ENCODE results near the gene A4GALT. TPM values are rescaled to one million over a fixed set of nuclear protein-coding genes. Genes with fewer than 3 reads are reported as not detected.
"Not testable (repeated sequence)": the region's sequence is repeated elsewhere in the genome, so short reads cannot be mapped to it uniquely, and the experiment has no call there.

The A4GALT gene
- total RNA-seq, 2 donors from 2014 or later = 40.8 to 78.6 TPM

DNA sequence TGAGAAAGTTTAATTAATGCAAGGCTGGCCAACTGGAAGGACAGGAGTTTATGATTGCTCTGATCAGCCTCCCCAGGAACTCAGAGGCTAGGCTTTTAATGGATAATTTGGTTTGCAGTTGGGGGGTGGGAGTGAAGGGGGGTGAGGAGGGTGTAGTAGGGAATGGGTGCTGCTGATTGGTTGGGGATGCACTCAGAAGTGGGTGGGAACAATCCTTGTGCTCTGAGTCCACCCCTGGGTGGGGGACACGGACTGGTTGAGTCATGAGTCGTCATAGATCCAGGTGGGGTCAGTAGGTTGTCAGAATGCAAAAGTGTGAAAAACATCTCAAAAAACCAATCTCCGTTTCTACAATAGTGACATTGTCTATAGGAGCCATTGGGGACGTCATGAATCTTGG is 50.6 kb downstream of the A4GALT start:
- Histone ChIP-seq H3K27me3 (no peaks in the 10 kb centered on the region), H3K4me3 (no peak overlapping the region), H3K27ac (no peak overlapping the region), H3K4me1 (peaks cover 4 to 8% of the 10 kb centered on the region in 2 donors), H3K9me3 (no peaks in the 10 kb centered on the region), H3K36me3 (no peaks in the 10 kb centered on the region)
- DNase-seq (ENCODE audit: low spot score) = no peak
- TF ChIP-seq, protein P1, sequence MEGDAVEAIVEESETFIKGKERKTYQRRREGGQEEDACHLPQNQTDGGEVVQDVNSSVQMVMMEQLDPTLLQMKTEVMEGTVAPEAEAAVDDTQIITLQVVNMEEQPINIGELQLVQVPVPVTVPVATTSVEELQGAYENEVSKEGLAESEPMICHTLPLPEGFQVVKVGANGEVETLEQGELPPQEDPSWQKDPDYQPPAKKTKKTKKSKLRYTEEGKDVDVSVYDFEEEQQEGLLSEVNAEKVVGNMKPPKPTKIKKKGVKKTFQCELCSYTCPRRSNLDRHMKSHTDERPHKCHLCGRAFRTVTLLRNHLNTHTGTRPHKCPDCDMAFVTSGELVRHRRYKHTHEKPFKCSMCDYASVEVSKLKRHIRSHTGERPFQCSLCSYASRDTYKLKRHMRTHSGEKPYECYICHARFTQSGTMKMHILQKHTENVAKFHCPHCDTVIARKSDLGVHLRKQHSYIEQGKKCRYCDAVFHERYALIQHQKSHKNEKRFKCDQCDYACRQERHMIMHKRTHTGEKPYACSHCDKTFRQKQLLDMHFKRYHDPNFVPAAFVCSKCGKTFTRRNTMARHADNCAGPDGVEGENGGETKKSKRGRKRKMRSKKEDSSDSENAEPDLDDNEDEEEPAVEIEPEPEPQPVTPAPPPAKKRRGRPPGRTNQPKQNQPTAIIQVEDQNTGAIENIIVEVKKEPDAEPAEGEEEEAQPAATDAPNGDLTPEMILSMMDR (IDR thresholded peaks at IDR 0.05) = no peak

DNA sequence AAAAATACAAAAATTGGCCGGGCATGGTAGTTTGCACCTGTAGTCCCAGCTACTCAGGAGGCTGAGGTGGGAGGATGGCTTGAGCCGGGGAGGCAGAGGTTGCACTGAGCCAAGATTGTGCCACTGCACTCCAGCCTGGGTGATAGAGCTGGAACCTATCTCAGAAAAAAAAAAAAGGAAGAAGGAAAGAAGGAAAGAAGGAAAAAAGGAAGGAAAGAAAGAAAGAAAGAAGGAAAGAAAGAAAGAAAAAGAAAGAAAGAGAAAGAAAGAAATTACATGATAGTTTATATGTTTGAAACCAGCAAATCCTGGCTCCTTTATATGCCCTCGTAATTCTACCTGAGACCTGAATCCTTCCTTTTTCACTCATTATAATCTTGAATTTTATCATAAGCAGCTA is 54.3 kb downstream of the A4GALT start:
- DNase-seq (ENCODE audit: low spot score); H3K4me3 ChIP-seq; H3K4me1 ChIP-seq; H3K36me3 ChIP-seq; H3K9me3 ChIP-seq; H3K27me3 ChIP-seq; H3K27ac ChIP-seq: not testable (repeated sequence)

DNA sequence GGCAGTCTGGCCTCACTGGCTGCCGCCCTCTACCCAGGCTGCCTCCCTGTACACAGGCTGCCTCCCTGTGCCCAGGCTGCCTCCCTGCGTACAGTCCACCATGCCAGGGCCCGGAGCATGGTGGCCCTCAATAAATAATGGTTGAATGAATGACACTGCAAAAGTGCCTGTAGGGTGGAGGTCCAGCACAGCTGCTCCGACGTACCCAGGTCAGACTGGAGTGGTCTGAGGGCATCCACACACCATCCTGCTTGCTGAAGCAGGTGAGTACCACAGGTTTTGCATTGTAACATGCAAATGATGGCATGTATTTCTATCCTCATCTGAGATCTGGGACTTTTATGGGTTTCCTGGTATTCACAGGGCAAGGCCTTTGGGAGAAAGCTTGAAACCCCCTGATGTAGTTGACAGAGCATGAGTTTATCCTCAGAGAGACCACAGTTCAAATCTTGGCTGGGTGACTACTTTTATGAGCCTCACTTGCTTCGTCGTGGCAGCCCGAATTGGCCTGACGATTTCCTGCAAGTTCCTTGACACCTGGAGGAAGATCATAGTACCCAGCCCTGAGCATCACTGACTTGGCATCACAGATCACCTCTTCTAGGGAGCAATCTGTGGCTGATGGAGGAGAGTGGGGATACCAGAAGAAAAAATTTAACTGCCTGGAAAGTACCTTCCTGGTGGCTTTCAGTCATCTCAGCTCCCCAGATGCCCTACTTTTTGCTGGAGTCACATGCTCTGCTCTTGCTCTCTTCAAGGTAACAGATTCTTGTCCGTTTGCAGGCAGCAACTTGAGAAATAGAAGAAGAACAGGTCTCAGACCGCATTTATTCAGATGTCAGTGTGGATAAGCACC is 55.5 kb downstream of the A4GALT start:
- Histone ChIP-seq H3K4me3 (no peak overlapping the region), H3K4me1 (peaks cover 0 to 6% of the 10 kb centered on the region in 2 donors), H3K9me3 (no peaks in the 10 kb centered on the region), H3K27me3 (no peaks in the 10 kb centered on the region), H3K27ac (no peak overlapping the region), H3K36me3 (no peaks in the 10 kb centered on the region)
- TF ChIP-seq, protein P1 (IDR thresholded peaks at IDR 0.05) = no peak
- DNase-seq (ENCODE audit: low spot score) = no peak

DNA sequence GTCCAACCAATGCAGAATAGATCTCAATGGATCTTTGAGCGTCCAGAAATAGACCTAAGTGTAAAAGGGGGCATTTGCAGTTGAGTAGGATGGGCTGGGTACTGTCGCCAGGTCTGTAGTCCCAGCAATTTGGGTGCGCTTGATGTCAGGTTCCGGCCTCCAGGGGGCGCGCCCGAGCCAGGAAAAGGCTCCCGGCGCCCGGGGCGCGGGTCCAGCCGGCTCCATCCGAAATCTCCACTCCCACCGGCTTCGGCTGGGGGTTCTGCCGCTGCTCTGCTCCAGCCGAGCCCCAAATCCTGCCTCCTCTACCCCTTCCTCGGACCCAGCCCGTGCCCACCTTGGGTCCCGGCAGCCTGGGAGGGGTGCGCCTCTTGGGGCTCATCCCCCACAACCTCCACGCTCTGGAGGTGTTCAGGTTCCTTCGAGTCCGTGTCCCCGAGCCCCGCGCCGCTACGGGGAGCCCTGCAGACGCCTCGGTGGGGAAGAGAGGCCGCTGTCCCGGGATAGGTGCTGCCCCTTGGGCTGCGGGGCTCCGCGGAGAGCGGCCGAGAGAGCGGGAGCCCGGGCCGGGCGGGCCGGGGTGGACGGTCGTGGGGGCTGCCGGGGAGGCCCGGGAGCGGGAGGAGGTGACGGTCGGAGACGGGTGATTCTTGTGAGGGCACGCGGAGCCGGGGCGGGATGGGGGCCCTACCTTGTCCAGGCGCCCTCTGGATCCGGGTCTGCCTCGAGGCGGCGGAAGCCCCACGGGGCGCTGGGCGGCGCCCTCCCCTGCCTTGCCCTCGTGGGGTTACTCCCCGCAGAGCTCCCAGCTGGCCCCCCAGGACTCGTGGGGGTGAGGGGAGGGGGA is 58.5 kb downstream of the A4GALT start:
- DNase-seq (ENCODE audit: low spot score) = peak; percentile 81
- TF ChIP-seq, protein P1 (IDR thresholded peaks at IDR 0.05) = peak; percentile 64 to 82
- Histone ChIP-seq H3K36me3 (no peaks in the 10 kb centered on the region), H3K9me3 (no peaks in the 10 kb centered on the region), H3K4me3 (peak overlapping the region; percentile 42 to 56), H3K4me1 (peaks cover 0 to 6% of the 10 kb centered on the region in 2 donors), H3K27ac (peak overlapping the region; percentile 66 to 74), H3K27me3 (no peaks in the 10 kb centered on the region)

DNA sequence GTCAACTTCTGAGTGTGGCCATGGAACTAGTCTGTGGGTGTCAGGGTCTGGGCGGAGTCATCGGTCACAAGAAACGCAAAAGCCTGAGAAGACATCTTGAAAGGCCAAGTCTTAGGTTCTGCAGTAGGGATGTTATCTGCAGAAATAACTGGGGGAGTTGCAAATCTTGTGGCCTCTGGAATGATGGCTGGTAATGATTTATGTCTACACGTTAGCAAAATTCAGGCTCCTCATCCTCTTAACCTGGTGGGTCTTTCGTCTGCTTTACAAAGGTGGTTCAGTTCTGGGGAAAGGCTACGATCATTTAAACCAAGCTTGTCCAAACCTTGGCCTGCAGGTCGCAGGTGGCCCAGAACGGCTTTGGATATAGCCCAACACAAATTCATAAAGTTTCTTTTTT is 64.1 kb downstream of the A4GALT start:
- TF ChIP-seq, protein P1 (IDR thresholded peaks at IDR 0.05) = no peak
- Histone ChIP-seq H3K27me3 (no peaks in the 10 kb centered on the region), H3K27ac (no peak overlapping the region), H3K4me3 (no peak overlapping the region), H3K36me3 (no peaks in the 10 kb centered on the region), H3K4me1 (no peaks in the 10 kb centered on the region), H3K9me3 (no peaks in the 10 kb centered on the region)
- no peak for DNase-seq (ENCODE audit: low spot score)

GRCh38 chr22:42655693-42656092 is 65.0 kb downstream of the A4GALT start:
- no peak for DNase-seq (ENCODE audit: low spot score)

More at GRCh38 chr22:42655693-42656092, 65.0 kb downstream of the A4GALT start:
- Histone ChIP-seq H3K9me3 (no peaks in the 10 kb centered on the region), H3K36me3 (no peaks in the 10 kb centered on the region), H3K27me3 (no peaks in the 10 kb centered on the region), H3K4me3 (no peak overlapping the region), H3K4me1 (no peaks in the 10 kb centered on the region), H3K27ac (no peak overlapping the region)
- TF ChIP-seq, protein P1 (IDR thresholded peaks at IDR 0.05) = no peak
